ENCODE results near the gene REC114. TPM values are rescaled to one million over a fixed set of nuclear protein-coding genes. Genes with fewer than 3 reads are reported as not detected.

The REC114 gene
- total RNA-seq, 1 experiment from 2014 or later: not detected

GRCh38 chr15:73433873-73434272 is 9.1 kb upstream of the REC114 start:
- H3K4me1 Mint-ChIP-seq: no peaks in the 10 kb centered on the region
- DNase-seq (ENCODE audit: low spot score) (no peak), ATAC-seq (no peak)
- ChIA-PET POLR2A (no interaction called here), CTCF (interaction anchor here (0.6 kb wide), 1 partner anchor 105 kb away, joined by 3 read pairs; no protein-coding TSS in a partner anchor)
- H3K4me3 Mint-ChIP-seq: no peak overlapping the region
- no peak overlapping the region for H3K27ac Mint-ChIP-seq
- peaks cover 5% of the 10 kb centered on the region; the same call in 1 of the 2 replicates for H3K27me3 Mint-ChIP-seq (ENCODE audit: low read depth)
- H3K36me3 Mint-ChIP-seq: no peaks in the 10 kb centered on the region
- TF ChIP-seq ZBTB43 (CRISPR knock-in tag; IDR thresholded peaks at IDR 0.05) (no peak), NR1H2 (CRISPR knock-in tag; IDR thresholded peaks at IDR 0.05) (no peak), ELF4 (CRISPR knock-in tag; IDR thresholded peaks at IDR 0.05; ENCODE audit: low read depth) (no peak), E2F5 (CRISPR knock-in tag; IDR thresholded peaks at IDR 0.05) (no peak), ZNF423 (CRISPR knock-in tag; IDR thresholded peaks at IDR 0.05) (no peak), RELA (CRISPR knock-in tag; IDR thresholded peaks at IDR 0.05; ENCODE audit: borderline replicate concordance) (no peak), CBFB (CRISPR knock-in tag; IDR thresholded peaks at IDR 0.05; ENCODE audit: low read depth) (no peak), CTCF (IDR thresholded peaks at IDR 0.05) (no peak), SP1 (CRISPR knock-in tag; conservative IDR thresholded peaks at IDR 0.05) (no peak), FOXJ3 (CRISPR knock-in tag; IDR thresholded peaks at IDR 0.05; ENCODE audit: borderline replicate concordance) (no peak), GTF2I (CRISPR knock-in tag; conservative IDR thresholded peaks at IDR 0.05) (no peak), ZNF317 (CRISPR knock-in tag; IDR thresholded peaks at IDR 0.05; ENCODE audit: borderline replicate concordance, low read depth) (no peak), ZBTB21 (CRISPR knock-in tag; IDR thresholded peaks at IDR 0.05; ENCODE audit: borderline replicate concordance) (no peak), ZNF263 (CRISPR knock-in tag; IDR thresholded peaks at IDR 0.05; ENCODE audit: low read depth) (no peak)
- H3K9me3 Mint-ChIP-seq: no peaks in the 10 kb centered on the region

- H3K27ac Mint-ChIP-seq: no peak overlapping the region
- no peak overlapping the region for H3K4me3 Mint-ChIP-seq
- DNase-seq (ENCODE audit: low spot score) (no peak), ATAC-seq (no peak)
- POLR2A ChIA-PET: no interaction called here
- H3K27me3 Mint-ChIP-seq (ENCODE audit: low read depth): no peaks in the 10 kb centered on the region; the same call in 1 of the 2 replicates
- no peaks in the 10 kb centered on the region for H3K36me3 Mint-ChIP-seq
- no peaks in the 10 kb centered on the region for H3K9me3 Mint-ChIP-seq
- CTCF ChIA-PET: no interaction called here
- H3K4me1 Mint-ChIP-seq: no peaks in the 10 kb centered on the region
- TF ChIP-seq JAZF1 (CRISPR knock-in tag; IDR thresholded peaks at IDR 0.05) (no peak), PRRX2 (CRISPR knock-in tag; IDR thresholded peaks at IDR 0.05) (no peak), ZMAT4 (CRISPR knock-in tag; IDR thresholded peaks at IDR 0.05) (no peak), ZNF671 (CRISPR knock-in tag; IDR thresholded peaks at IDR 0.05) (no peak), ZNF416 (CRISPR knock-in tag; IDR thresholded peaks at IDR 0.05) (no peak), FOXJ3 (CRISPR knock-in tag; IDR thresholded peaks at IDR 0.05; ENCODE audit: borderline replicate concordance) (no peak), FOXK1 (CRISPR knock-in tag; IDR thresholded peaks at IDR 0.05) (no peak), PREB (CRISPR knock-in tag; IDR thresholded peaks at IDR 0.05; ENCODE audit: borderline replicate concordance) (no peak), ESRRA (CRISPR knock-in tag; IDR thresholded peaks at IDR 0.05; ENCODE audit: borderline replicate concordance) (no peak), MAX (CRISPR knock-in tag; IDR thresholded peaks at IDR 0.05) (no peak), EMX1 (CRISPR knock-in tag; IDR thresholded peaks at IDR 0.05) (no peak), ZBTB43 (CRISPR knock-in tag; IDR thresholded peaks at IDR 0.05) (no peak), ZNF423 (CRISPR knock-in tag; IDR thresholded peaks at IDR 0.05) (no peak), ELF4 (CRISPR knock-in tag; IDR thresholded peaks at IDR 0.05; ENCODE audit: low read depth) (no peak), NFYB (CRISPR knock-in tag; conservative IDR thresholded peaks at IDR 0.05; ENCODE audit: low read depth) (no peak), ATF6 (CRISPR knock-in tag; IDR thresholded peaks at IDR 0.05) (no peak)
Observed at GRCh38 chr15:73436613-73437012, 6.4 kb upstream of the REC114 start.
